ENCODE measurements around the gene LARGE2. TPM values are rescaled to one million over a fixed set of nuclear protein-coding genes. Genes with fewer than 3 reads are reported as not detected.

LARGE2 gene
- total RNA-seq, 1 experiment from 2014 or later = 124 TPM

DNA sequence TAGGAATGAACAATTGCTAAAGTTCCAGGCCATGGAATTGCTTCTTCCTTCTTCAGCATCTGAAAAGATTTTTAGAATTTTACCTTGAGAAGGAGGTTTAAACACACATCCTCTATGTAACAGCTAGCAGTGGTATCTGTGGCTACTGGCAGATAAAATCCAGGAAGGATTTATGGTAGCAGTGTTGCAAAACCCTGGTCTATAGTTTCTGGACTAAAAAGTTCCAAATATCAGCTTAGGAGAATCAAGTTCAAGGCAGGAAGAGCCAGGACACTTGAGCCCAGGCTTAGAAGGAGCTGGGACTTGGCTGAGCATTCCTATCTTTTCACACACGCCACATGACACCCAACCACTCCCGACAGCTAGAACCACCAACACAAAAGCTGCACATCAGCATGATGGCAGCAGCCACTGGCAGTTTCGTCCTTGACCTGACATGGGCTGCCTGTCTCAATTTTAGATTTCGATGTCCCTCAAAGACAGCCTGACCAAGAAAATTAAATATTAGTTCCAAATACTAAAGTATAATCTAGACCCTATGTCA, 14.1 kb downstream of the LARGE2 start:
- POLR2A ChIA-PET = interaction anchor here (0.6 to 1.8 kb wide), 3 partner anchors 15 to 225 kb away, joined by 3 to 6 read pairs (median 3); partner anchors contain the start of gene LARGE2
- DNase-seq (ENCODE audit: low spot score) (no peak), ATAC-seq (no peak)
- TF ChIP-seq ETV6 (CRISPR knock-in tag; IDR thresholded peaks at IDR 0.05) = no peak
- TF ChIP-seq, protein P1, sequence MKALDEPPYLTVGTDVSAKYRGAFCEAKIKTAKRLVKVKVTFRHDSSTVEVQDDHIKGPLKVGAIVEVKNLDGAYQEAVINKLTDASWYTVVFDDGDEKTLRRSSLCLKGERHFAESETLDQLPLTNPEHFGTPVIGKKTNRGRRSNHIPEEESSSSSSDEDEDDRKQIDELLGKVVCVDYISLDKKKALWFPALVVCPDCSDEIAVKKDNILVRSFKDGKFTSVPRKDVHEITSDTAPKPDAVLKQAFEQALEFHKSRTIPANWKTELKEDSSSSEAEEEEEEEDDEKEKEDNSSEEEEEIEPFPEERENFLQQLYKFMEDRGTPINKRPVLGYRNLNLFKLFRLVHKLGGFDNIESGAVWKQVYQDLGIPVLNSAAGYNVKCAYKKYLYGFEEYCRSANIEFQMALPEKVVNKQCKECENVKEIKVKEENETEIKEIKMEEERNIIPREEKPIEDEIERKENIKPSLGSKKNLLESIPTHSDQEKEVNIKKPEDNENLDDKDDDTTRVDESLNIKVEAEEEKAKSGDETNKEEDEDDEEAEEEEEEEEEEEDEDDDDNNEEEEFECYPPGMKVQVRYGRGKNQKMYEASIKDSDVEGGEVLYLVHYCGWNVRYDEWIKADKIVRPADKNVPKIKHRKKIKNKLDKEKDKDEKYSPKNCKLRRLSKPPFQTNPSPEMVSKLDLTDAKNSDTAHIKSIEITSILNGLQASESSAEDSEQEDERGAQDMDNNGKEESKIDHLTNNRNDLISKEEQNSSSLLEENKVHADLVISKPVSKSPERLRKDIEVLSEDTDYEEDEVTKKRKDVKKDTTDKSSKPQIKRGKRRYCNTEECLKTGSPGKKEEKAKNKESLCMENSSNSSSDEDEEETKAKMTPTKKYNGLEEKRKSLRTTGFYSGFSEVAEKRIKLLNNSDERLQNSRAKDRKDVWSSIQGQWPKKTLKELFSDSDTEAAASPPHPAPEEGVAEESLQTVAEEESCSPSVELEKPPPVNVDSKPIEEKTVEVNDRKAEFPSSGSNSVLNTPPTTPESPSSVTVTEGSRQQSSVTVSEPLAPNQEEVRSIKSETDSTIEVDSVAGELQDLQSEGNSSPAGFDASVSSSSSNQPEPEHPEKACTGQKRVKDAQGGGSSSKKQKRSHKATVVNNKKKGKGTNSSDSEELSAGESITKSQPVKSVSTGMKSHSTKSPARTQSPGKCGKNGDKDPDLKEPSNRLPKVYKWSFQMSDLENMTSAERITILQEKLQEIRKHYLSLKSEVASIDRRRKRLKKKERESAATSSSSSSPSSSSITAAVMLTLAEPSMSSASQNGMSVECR (CRISPR knock-in tag; IDR thresholded peaks at IDR 0.05; ENCODE audit: borderline replicate concordance) = no peak
- TF ChIP-seq, protein P2, sequence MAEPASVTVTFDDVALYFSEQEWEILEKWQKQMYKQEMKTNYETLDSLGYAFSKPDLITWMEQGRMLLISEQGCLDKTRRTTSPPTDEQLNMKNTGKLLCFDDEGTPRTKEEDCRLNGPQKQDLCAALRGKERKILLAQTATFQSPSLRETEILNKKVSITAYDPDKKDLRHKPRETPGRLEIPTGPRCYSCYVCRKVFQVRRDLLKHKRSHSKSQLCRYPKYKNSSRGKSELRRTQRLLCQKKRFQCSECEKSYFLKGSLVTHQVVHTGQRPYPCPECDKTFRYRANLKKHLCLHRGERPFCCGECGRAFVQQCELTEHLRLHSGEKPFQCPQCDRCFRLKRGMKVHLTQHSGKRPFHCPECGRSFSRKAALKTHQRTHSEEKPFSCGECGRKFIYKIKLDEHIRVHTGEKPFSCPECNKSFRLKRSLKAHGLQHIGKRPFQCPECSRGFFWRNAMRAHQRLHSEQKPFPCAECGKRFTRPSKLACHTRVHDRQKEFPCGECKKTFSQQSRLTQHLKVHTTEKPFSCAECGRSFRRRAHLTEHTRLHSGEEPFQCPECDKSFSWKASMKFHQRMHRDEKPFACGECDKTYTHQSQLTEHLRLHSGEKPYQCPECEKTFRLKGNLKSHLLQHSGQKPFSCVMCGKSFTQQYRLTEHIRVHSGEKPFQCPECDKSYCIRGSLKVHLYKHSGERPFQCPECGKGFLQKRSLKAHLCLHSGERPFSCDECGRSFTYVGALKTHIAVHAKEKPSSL (CRISPR knock-in tag; conservative IDR thresholded peaks at IDR 0.05) = no peak
- no peak for TF ChIP-seq IRF2 (CRISPR knock-in tag; IDR thresholded peaks at IDR 0.05; ENCODE audit: borderline replicate concordance, low read depth)
- TF ChIP-seq, protein P3, sequence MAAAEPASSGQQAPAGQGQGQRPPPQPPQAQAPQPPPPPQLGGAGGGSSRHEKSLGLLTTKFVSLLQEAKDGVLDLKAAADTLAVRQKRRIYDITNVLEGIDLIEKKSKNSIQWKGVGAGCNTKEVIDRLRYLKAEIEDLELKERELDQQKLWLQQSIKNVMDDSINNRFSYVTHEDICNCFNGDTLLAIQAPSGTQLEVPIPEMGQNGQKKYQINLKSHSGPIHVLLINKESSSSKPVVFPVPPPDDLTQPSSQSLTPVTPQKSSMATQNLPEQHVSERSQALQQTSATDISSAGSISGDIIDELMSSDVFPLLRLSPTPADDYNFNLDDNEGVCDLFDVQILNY (CRISPR knock-in tag; IDR thresholded peaks at IDR 0.05) = no peak
- no peak for TF ChIP-seq NR1H2 (CRISPR knock-in tag; IDR thresholded peaks at IDR 0.05)
- TF ChIP-seq KAT7 (CRISPR knock-in tag; IDR thresholded peaks at IDR 0.05; ENCODE audit: borderline replicate concordance) = no peak
- TF ChIP-seq ELF4 (CRISPR knock-in tag; IDR thresholded peaks at IDR 0.05; ENCODE audit: low read depth) = no peak
- TF ChIP-seq FOXJ3 (CRISPR knock-in tag; IDR thresholded peaks at IDR 0.05; ENCODE audit: borderline replicate concordance) = no peak
- no peak for TF ChIP-seq JUN (CRISPR knock-in tag; IDR thresholded peaks at IDR 0.05)
- TF ChIP-seq ZNF416 (CRISPR knock-in tag; IDR thresholded peaks at IDR 0.05) = no peak
- TF ChIP-seq TP53 (CRISPR knock-in tag; IDR thresholded peaks at IDR 0.05) = no peak
- no peak for TF ChIP-seq SMAD4 (CRISPR knock-in tag; IDR thresholded peaks at IDR 0.05)
- no peak for TF ChIP-seq ZNF121 (CRISPR knock-in tag; IDR thresholded peaks at IDR 0.05)
- no peak for TF ChIP-seq ZNF671 (CRISPR knock-in tag; IDR thresholded peaks at IDR 0.05)
- no peak for TF ChIP-seq OVOL2 (CRISPR knock-in tag; IDR thresholded peaks at IDR 0.05; ENCODE audit: borderline replicate concordance)
- Mint-ChIP-seq H3K27me3 (ENCODE audit: low read depth) (no peaks in the 10 kb centered on the region; the same call in 1 of the 2 replicates), H3K36me3 (peaks cover 12% of the 10 kb centered on the region), H3K9me3 (no peaks in the 10 kb centered on the region), H3K27ac (peak overlapping the region; percentile 73; the same call in 1 of the 2 replicates), H3K4me3 (no peak overlapping the region), H3K4me1 (peaks cover 10% of the 10 kb centered on the region)
- CTCF ChIA-PET = interaction anchor here (4.2 kb wide), 1 partner anchor 70 kb away, joined by 13 read pairs; no protein-coding TSS in a partner anchor

DNA sequence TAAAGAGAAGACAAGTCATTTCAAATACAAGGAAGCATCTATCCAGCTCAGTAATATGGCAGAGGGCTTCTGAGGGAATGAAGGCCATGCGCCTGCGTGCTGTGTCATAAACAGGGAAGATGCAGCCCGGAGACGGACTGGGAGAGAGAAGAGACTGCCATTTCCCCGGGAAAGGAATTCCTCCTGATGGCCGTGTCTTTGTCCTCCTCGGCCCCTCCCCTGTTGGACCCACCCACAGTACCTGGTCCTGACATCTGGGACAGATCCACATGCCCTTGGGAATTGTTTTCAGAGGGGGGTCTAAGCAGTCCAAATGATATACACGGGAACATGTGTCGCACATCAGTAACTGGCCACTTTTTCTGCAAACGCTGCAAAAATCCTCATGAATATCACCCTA, 15.5 kb downstream of the LARGE2 start:
- H3K9me3 Mint-ChIP-seq = no peaks in the 10 kb centered on the region
- peaks cover 10% of the 10 kb centered on the region for H3K4me1 Mint-ChIP-seq
- CTCF ChIA-PET = interaction anchor here (2.2 to 4.2 kb wide), 2 partner anchors 65 to 68 kb away, joined by 8 to 13 read pairs; no protein-coding TSS in a partner anchor
- H3K36me3 Mint-ChIP-seq = peaks cover 5% of the 10 kb centered on the region; the same call in 1 of the 2 replicates
- DNase-seq (ENCODE audit: low spot score) (no peak), ATAC-seq (peak; percentile 53)
- peak overlapping the region; percentile 68; the same call in 1 of the 2 replicates for H3K27ac Mint-ChIP-seq
- H3K27me3 Mint-ChIP-seq (ENCODE audit: low read depth) = no peaks in the 10 kb centered on the region; the same call in 1 of the 2 replicates
- H3K4me3 Mint-ChIP-seq = no peak overlapping the region
- POLR2A ChIA-PET = no interaction called here
- TF ChIP-seq, protein P4, sequence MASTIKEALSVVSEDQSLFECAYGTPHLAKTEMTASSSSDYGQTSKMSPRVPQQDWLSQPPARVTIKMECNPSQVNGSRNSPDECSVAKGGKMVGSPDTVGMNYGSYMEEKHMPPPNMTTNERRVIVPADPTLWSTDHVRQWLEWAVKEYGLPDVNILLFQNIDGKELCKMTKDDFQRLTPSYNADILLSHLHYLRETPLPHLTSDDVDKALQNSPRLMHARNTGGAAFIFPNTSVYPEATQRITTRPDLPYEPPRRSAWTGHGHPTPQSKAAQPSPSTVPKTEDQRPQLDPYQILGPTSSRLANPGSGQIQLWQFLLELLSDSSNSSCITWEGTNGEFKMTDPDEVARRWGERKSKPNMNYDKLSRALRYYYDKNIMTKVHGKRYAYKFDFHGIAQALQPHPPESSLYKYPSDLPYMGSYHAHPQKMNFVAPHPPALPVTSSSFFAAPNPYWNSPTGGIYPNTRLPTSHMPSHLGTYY (CRISPR knock-in tag; IDR thresholded peaks at IDR 0.05) = no peak
- TF ChIP-seq RORB (CRISPR knock-in tag; IDR thresholded peaks at IDR 0.05) = no peak
- TF ChIP-seq, protein P5, sequence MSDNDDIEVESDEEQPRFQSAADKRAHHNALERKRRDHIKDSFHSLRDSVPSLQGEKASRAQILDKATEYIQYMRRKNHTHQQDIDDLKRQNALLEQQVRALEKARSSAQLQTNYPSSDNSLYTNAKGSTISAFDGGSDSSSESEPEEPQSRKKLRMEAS (CRISPR knock-in tag; IDR thresholded peaks at IDR 0.05) = no peak
- no peak for TF ChIP-seq TEAD1 (CRISPR knock-in tag; IDR thresholded peaks at IDR 0.05)
- TF ChIP-seq, protein P6, sequence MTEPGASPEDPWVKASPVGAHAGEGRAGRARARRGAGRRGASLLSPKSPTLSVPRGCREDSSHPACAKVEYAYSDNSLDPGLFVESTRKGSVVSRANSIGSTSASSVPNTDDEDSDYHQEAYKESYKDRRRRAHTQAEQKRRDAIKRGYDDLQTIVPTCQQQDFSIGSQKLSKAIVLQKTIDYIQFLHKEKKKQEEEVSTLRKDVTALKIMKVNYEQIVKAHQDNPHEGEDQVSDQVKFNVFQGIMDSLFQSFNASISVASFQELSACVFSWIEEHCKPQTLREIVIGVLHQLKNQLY (CRISPR knock-in tag; IDR thresholded peaks at IDR 0.05) = no peak
- TF ChIP-seq, protein P7, sequence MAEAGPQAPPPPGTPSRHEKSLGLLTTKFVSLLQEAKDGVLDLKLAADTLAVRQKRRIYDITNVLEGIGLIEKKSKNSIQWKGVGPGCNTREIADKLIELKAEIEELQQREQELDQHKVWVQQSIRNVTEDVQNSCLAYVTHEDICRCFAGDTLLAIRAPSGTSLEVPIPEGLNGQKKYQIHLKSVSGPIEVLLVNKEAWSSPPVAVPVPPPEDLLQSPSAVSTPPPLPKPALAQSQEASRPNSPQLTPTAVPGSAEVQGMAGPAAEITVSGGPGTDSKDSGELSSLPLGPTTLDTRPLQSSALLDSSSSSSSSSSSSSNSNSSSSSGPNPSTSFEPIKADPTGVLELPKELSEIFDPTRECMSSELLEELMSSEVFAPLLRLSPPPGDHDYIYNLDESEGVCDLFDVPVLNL (CRISPR knock-in tag; IDR thresholded peaks at IDR 0.05; ENCODE audit: borderline replicate concordance, low read depth) = no peak
- TF ChIP-seq NR2C2 (CRISPR knock-in tag; IDR thresholded peaks at IDR 0.05) = no peak
- TF ChIP-seq NR1H2 (CRISPR knock-in tag; IDR thresholded peaks at IDR 0.05) = no peak

Measured in WTC11 (cell line).